NCI-H748 (cell line): Measurements from ENCODE around the gene TNRC6C.
"Not testable (repeated sequence)": the region's sequence is repeated elsewhere in the genome, so short reads cannot be mapped to it uniquely, and the experiment has no call there.

Experiments used
- DNase-seq: peaks from one replicate; lab custom pipeline; 2025; ENCODE audit not compliant: unreplicated experiment; lab: John Stamatoyannopoulos, UW

Gene TNRC6C

DNA sequence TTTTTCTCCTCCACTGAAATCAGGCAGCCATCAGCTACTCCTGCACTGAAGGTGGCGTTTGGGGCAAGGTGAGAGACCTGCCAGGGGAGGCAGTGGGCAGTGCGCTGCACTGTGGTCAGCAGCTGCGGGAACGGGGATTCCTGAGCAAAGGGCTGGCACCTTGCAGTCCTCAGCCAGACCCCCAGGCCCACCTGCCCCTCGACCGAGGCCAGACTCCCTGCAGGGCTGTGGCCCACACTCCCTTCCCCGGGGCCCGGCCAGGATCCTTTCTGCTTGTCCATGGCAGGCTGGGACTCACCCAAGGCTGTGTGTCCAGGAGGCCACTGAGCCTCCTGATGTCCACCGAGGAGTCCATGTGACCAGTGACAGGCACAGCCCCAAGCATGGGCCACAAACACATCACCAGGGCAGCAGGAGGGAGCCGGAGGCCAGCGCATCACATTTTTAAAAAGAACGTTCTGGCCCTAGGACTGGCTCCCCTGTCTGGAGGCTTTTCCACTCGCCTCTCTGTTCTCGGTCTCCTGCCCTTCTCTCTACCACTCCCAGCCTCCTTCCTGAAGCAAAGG, 28.5 kb upstream of the TNRC6C start:
- no peak for DNase-seq

DNA sequence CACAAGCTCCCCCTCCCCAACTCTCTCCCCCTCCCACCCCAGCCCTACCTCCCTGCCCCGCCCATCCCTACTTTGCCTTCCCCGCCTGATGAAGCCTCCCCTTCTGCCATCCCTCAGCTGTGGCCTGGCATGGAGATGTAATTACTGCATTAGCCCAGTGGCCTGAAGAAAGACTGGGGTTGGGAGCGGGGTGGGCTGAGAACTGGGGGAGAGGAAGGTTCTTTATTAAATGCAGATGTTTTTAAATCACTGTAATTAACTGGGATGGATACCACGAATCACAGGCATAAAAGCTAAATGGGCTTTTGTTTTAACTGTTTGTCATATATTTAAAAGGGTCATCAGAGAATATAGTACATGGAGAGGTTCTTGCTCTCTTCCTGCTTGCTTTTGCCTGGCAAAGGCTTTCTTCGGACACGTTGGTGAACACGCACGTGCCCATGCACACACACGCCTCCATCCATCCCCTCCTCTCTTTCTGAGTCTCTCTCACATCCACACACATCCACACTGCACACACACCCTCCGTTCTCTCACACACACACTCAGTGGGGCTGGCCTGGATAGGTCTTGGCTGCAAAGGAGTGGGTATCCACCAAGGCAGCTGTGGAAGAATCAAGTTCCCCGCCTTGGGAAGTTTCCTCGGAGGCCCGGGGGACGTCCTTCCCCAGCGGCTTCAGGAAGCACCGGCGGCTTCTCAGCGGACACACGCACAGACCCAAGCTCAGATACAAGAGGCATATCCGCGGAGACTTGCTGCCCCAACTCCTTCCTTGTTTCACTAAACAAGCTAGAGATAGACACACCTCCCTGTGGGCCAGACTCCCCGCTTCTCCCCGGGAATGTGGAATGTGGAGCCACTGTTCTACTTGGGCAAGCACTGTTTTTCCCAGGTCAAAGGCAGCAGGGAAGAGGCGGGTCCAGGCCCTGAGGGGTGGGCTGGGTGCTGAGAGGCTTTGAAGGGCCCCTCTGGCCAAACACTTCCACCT, 27.4 kb upstream of the TNRC6C start:
- DNase-seq: no peak

DNA sequence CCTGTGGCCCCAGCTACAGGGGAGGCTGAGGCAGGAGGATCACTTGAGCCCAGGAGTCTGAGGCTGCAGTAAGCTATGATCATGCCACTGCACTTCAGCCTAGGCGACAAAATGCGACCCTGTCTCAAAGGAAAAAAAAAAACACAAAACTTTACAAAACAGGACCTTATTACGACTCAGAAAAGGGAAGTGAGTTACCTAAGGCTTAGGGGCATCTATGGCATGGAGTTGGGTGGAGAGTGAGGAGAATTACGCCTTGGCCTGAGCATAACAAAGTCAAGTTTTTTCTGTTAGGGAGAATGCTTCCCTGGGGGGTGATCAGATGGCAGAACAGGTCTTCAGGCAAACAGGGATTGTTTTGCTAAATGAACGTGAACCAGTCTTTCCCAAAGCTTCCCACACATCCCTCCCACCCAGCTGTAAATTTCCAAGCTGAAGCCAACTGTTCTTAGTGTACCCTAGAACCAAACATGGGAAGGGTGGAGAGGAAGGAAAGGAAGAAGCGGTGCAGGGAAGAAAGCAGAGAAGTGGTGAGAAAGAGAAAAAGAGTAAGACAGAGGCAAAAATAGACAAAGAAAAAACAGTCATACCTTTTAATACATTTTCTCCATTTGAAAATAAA, 24.6 kb upstream of the TNRC6C start:
- no peak for DNase-seq

DNA sequence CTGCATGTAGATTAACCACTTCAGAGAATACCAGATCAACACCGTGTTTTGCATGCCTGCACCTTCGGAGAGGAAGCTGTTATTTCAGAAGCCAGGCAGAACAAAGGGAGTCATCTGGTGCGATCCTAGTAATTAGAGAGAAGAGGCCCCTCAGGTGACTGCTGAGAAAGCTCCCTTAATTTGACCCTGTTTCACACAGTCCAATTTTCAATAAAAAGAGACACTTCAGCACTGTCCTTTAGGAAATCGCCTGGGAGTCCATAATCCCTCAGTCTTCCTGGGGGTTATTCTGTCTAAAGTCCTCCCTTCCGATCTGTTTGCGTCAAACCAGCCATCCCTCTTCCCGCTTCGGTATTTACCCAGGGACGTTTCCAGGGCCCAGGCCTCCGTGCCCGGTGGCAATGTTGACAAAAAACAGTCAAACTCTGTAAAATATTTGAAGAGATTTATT, 23.4 kb upstream of the TNRC6C start:
- DNase-seq: peak; percentile 57

DNA sequence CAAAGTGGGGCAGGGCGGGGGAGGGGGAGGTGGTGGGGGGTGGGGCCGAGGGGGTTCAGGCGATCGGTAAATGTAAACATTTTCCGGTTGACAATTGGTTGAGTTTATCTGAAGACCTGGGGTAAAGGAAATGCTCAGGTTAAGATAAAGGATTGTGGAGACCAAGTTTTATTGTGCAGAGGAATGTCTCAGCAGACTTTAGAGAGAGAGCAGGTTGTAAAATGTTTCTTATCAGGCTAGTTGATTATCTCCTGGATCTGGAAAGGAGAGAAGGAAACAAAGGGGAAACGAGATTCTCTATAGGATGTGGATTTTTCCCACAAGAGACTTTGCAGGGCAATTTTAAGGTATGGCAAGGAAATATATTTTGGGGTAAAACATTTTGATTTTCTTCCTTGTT, 22.8 kb upstream of the TNRC6C start:
- DNase-seq: not testable (repeated sequence)

DNA sequence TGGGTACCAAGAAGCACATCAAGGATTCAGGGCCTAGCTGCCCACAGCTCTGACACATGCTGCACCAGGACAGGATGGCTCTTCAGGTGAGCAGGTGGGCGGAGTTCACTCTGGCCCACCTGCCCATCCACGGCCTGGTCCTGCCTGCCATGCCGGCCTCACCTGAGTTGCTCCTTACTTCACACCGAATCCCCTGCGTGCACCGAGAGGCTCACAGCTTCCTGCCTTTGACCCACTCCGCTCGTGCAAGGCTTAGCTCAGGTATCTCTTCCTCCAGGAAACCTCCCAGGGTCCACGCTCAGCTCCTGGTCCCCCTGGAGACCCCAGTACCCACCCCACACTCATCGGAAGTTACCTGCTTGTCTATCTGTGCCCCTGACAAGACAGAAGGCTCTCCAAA, 21.6 kb upstream of the TNRC6C start:
- no peak for DNase-seq

DNA sequence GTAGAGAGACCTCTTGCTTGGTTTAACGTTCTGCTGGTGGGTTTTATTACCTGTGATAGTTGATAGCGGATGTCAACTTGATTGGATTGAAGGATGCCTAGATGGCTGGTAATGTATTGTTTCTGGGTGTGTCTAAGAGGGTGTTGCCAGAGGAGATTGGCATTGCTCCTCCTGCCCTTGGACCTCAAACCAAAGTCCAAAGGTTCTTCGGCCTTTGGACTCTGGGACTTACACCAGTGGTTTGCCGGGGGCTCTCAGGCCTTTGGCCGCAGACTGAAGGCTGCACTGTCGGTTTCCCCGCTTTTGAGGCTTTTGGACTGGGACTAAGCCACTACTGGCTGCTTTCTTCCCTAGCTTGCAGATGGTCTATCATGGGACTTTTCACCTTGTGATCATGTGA, 17.5 kb upstream of the TNRC6C start:
- DNase-seq: no peak

DNA sequence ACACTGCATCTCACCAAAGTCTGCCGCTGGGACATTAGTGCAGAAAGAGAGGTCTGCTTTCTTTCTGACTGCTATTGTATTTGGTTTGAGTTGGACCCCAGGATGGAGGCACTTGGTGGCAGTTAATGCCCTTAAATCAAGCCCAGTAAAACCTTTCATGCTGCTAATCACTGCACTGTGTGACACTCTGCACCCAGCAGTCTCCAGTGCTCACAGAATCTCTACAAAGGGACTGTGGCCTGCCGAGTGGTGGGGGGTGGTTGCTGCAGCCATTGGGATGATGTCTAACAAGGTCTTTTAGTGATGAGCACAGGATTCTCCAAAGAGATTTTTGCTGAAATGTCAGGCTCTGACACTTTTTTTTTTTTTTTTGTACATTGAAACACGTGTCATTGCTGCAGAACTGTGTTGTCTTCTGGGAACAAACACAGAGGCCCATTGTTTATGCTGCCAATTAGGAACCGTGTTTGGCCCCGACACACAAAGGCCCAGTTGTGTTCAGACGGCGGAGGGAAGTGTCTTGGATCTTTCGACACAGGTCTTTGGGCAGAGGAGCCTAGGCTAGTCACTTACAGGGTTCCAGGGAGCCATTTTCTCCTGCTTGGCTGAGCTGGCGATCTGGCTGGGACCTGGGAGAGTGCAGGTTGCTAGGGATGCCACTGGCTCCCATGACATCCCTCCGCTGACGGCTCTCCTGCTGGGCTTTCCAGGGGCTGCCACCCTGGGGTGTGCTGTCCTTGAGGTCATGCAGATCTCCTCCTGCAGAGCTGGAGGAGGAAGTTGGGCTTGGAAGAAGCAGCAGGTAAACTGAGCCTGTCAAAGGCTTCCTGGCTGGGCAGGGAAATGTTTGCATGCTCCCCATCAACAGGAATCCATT, 16.2 kb upstream of the TNRC6C start:
- no peak for DNase-seq

DNA sequence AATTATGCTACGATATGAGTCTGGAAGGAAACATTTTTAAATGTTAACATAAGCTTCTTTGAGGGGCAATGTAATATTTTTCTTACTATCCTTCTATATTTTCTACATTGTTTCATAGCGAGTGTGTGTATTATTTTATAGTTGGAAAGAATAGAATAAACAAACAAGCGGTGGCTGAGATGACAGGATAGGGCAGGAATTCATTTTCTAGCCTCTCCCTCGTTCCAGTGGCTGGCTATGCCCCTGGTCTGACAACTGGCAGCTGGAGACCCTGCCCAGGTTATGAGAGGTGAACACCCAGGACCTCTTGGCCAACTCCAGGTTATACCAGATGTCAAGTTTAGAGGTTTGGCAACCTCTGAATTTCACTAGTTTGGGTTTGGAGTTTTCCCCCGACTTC, 14.5 kb upstream of the TNRC6C start:
- DNase-seq: no peak

DNA sequence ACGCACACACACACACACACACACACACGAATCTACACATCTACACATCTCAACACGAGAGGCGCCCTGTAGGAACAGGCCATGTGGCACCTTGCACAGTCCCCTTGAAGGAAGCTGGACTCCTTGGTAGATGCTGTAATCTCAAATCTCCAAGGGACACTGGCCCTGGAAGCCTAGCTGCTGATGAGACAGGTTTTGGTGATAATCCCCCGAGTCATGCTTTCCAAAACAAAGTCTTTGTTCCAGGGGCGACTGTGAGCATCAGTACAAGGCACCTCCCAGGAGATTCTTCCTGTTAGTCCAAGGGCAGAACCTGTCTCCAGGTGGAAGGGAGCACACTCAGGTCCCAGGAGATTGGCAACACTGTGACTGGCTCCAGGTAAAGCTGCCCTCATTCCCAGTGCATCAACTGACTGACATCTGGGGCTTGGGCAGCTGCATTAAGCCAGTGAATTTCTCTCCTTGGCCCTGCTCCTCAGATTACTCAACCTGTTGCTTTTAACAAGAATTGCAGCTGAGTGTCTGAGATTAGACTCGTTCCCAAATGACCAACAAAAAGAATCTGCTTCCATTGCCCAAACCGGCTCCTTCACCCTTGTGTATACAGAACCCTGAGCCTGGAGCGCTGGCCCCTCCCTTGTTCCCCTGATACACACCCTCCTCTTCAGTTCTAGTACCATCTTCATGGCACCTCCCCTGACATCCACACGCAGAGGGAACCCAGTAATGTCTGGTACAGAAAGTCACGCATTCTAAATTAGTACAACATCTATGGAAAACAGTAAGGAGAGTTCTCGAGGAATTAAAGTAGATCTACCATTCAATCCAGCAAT, 13.9 kb upstream of the TNRC6C start:
- no peak for DNase-seq

DNA sequence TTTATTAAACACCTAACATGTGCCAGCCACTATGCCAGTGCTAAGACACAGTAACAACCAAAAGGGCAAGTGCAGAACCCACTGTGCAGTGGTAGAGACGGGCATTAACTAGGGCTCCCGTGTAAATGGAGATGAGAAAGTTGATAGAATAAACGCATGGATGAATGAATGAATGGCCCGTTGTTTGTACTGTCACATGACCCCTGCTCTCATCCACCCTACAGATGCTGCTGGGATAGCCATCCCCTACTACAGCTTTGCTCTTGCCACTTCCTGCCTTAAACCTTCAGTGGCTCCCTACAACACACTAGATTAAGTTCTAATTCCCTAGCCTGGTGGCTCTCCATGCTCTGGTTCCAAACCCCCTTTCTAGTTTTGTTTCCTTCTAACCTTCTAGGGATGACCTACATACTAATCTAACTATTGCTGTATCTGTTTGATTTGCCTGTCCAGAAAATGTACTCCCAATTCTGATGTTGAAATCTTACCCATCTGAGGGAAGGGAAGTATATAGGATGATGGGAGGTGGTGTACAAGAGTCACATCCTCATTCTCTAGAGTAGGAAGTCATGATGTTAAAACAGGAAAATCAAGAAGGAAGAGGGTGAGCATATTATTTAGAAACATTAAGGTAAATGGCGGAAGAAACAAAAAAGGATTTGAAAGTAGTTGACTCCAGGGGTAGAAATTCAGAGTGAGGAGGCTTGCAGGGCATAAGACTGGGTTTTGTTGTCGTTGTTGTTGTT, 11.4 kb upstream of the TNRC6C start:
- DNase-seq: no peak

DNA sequence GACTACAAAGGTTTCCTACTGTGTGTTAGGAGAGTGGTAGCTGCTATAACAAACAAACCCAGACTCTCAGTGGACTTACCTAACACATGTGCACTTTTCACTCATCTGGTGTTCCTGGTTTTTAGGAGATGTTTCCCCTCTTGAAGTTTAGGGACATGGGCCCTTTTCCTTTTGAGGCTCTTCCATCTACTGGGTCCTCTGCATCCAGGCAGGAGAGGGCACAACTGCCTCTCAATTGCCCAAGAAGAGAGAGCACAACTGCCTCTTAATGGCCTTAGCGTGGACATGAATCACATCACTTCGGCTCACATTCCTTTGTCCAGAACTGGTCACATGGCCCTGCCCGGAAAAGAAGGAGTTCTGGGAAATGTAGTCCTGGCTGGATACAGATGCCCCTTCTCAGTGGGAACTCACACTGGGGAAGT, 9.8 kb upstream of the TNRC6C start:
- DNase-seq: peak; percentile 14

DNA sequence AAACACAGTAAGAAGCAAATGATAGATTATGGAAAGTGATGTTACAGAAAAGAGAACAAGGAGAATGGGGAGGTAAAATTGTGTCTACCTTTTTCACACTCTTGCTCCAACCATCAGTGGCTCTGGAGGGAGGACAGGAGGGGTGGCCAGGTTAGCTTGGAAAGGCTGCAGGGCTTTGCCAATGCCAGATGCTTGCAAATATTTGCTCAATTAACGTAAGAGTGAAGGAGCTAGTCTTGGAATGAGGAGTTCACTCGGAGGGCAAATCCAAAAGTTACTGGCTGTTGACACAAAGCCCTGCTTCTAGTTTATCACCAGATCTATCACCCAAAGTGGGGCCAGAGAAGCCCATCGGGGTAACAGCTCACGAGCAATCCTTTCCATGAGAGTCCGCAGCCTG, 7.4 kb upstream of the TNRC6C start:
- DNase-seq: no peak

DNA sequence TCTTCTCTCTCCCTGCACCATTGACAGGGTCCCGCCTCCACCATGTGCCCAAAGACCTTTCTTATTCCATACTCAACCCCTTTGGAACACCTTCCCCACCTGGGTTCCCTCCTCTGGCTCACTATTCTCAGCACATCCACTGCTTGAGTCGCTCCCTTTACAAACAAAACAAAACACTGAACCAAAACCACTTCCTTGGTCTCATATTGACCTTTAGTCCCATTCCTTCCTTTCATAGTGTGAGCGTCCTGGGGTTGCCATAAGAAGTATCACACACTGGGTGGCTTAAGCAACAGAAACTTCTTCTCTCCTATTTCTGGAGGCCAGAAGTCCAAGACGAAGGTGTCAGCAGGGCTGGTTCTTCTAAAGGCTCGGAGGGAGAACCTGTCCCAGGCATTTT, 6.1 kb upstream of the TNRC6C start:
- DNase-seq: no peak

DNA sequence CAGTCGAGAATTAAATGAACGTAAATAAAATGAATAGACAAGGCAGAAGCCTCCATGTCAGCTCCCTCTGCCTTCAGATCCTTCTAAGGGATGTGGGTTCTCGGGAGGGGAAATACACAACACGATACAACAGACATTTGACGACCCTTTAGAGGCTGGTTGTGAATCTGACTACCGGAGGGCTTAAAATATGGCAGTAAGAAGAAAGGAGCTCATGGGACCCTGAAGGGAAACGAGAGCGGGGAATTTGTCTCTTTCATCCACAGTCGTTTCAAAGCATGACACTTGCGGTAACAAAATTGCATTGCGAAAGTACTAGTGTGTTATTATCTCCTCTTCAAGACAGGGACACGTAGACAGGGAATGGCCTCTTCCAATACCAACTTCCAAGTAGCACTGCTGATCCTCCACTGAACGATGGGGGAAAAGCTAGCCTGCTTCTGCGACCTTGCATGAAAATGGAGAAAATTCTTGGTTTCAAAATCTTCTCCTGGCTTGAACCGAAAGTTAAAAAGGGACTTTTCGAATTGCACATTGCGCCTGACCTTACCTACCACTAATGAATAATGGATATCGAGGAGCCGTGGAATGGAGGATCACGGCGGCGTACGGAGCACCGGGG, 1.2 kb upstream of the TNRC6C start:
- peak; percentile 16 for DNase-seq

DNA sequence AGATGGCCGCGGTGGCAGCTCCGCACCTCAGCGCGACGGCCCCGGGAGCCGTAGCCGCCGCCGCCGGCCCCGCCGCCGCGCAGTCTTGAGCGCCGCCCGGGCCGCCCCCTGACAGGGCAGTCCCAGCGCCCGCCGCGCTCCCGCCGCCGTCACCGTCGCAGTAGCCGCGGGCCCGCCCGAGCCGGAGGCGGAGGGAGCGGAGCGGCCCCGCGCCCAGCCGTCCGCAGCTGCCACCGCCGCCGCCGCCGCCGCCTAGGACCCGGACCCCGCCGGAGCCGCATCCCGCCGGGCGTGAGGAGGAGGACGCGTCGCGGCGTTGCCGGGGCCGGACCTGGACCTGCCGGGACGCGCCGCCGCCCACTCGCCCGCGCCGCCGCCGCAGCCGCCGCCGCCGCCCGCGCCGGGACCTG, 218 bp downstream of the TNRC6C start:
- no peak for DNase-seq

DNA sequence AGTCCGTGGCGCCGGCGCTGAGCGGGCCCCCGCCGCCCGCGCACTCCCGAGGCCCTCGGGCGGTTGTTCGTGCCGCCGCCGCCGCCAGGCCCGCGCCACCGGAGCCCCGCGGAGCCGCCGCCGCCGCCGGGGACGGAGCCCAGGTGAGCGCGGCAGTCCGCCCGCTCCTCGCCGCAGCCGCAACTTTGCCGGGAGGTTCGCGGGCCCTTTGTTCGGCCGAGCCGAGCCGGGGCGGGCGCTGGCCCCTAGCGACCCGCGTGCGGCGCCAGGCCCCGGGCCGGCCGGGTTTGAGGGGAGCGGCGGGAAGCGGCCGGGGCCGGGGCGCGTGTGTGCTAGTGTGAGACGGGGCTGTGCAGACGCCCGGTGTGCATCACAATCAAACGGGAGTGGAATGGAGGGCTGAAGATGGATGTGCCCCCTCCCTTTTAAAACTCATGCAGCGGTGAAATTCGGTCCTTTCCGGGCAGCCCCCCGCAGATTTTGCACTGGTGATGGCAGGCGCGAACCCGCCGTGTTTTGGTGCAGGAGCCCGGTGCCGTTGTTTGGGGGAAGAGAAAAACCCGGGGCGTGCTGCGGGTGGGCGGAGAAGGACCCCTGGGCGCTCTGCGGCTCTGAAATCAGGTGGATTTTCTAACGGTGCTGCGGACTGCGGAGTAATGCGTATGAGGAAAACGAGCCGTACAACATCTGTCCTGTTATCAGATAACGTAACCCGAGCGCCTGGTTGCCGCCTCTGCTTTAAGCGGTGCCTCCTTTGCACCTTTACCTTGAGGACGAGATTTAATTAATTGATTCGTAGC, 823 bp downstream of the TNRC6C start:
- peak; percentile 36 for DNase-seq

DNA sequence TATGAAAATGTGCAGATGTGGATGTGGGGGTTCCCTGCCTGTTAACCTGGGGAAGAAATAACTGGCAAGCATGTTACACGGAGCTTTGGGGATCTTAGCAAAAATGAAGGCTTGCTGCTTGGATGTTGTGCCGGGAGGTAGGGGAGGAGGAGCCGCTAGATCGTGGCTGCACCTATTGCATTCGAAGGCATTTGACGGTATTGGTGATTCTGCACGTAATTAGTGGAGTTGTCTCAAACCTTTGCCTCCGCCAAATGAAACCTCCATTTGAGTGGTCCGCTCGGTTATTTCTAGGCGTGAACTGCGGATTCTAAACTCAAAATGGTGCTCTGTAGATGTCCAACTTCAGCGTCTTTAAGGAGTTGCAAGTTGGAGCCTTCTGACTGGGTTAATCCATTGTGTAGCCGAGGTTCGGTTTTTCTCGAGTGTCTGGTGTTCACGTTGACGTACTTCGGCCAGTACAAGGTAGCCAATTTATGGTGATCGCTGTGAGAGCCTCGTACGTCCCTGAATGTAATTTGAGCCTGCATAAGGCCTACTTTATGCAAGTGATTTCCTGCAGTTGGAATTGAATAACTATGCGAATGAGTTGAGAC, 1.5 kb downstream of the TNRC6C start:
- peak; percentile 63 for DNase-seq
